ENCODE results near the gene TNC. TPM values are rescaled to one million over a fixed set of nuclear protein-coding genes. Genes with fewer than 3 reads are reported as not detected.

TNC gene
- total RNA-seq, 1 experiment from 2014 or later = 11.4 TPM

DNA sequence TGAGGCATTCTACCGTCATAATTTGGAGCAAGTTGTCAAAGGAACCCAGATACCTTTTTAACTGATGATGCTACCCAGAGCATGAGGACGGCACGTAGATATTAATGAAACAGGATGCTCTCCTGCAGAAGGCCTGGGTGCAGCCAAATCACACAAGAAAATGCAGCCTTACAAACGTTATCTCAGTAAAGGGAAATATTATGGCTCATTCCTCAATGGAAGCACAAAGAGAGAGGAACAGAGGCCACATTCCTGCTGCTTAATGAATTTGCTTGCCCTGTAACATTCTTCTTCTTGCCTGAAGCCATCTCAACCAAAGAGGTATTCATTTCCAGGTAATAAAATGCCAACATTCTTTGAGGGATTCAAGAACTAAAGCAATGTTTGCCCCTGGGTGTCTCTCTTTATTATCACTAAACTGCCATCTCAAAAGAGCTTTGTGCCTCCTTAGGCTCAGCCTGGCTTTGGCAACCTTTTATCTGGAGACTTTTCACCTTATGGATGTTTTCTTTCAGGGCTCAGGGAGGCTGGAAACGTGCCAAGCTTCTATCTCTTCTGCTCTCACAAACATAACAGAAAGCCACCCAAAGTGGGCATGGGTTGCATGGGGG is 92.9 kb downstream of the TNC start:
- Mint-ChIP-seq H3K9me3 (ENCODE audit: unreplicated experiment) (no peaks in the 10 kb centered on the region), H3K27ac (ENCODE audit: unreplicated experiment) (peak overlapping the region; percentile 62), H3K4me3 (ENCODE audit: unreplicated experiment) (no peak overlapping the region), H3K36me3 (ENCODE audit: insufficient read depth, unreplicated experiment) (peaks cover 18% of the 10 kb centered on the region), H3K4me1 (ENCODE audit: low read depth, unreplicated experiment) (peaks cover 44% of the 10 kb centered on the region), H3K27me3 (ENCODE audit: insufficient read depth, unreplicated experiment) (no peaks in the 10 kb centered on the region)
- ChIA-PET POLR2A (no interaction called here), CTCF (interaction anchor here (0.5 kb wide), 1 partner anchor 942 kb away, joined by 3 read pairs; no protein-coding TSS in a partner anchor)
- DNase-seq = peak; percentile 52 to 68
- no peak for TF ChIP-seq CTCF (IDR thresholded peaks at IDR 0.05; ENCODE audit: insufficient read depth in 1 of 2, low read depth in 1 of 2, low read length in 1 of 2, severe bottlenecking in 1 of 2, unreplicated experiment in 1 of 2)
- no peaks in the 10 kb centered on the region for H3K27me3 ChIP-seq (replicated peaks; ENCODE audit: control insufficient read depth, insufficient read depth, low read length)
- no peak overlapping the region for H3K4me3 ChIP-seq (ENCODE audit: low read depth, low read length)
- H3K36me3 ChIP-seq (ENCODE audit: control insufficient read depth, insufficient read depth, low read length) = no peaks in the 10 kb centered on the region
- no peaks in the 10 kb centered on the region for H3K9me3 ChIP-seq
- no TSS peak for BruUV-seq (replicated peaks)
- peaks cover 58% of the 10 kb centered on the region for H3K4me1 ChIP-seq
- intact Hi-C loops (cut with micrococcal nuclease; ENCODE audit: unreplicated experiment) = loop anchor here (1.0 to 5.0 kb wide), 2 partner anchors 82 to 117 kb away; no protein-coding TSS in a partner anchor

GRCh38 chr9:115022760-115023434 is 95.1 kb downstream of the TNC start:
- TF ChIP-seq CTCF (IDR thresholded peaks at IDR 0.05; ENCODE audit: insufficient read depth in 1 of 2, low read depth in 1 of 2, low read length in 1 of 2, severe bottlenecking in 1 of 2, unreplicated experiment in 1 of 2) = no peak
- ChIA-PET CTCF (no interaction called here), POLR2A (no interaction called here)
- DNase-seq = no peak
- BruUV-seq (replicated peaks) = no TSS peak
- Mint-ChIP-seq H3K27me3 (ENCODE audit: insufficient read depth, unreplicated experiment) (no peaks in the 10 kb centered on the region), H3K27ac (ENCODE audit: unreplicated experiment) (peak overlapping the region; percentile 59), H3K36me3 (ENCODE audit: insufficient read depth, unreplicated experiment) (peaks cover 18% of the 10 kb centered on the region), H3K4me1 (ENCODE audit: low read depth, unreplicated experiment) (peaks cover 36% of the 10 kb centered on the region), H3K4me3 (ENCODE audit: unreplicated experiment) (no peak overlapping the region), H3K9me3 (ENCODE audit: unreplicated experiment) (no peaks in the 10 kb centered on the region)
- Histone ChIP-seq H3K4me1 (peaks cover 57% of the 10 kb centered on the region), H3K36me3 (ENCODE audit: control insufficient read depth, insufficient read depth, low read length) (no peaks in the 10 kb centered on the region), H3K9me3 (no peaks in the 10 kb centered on the region), H3K27me3 (replicated peaks; ENCODE audit: control insufficient read depth, insufficient read depth, low read length) (no peaks in the 10 kb centered on the region), H3K4me3 (ENCODE audit: low read depth, low read length) (no peak overlapping the region)
- intact Hi-C loops (cut with micrococcal nuclease; ENCODE audit: unreplicated experiment) = no loop called here

- intact Hi-C loops (cut with micrococcal nuclease; ENCODE audit: unreplicated experiment) = no loop called here
- peak; percentile 46 to 51 for DNase-seq
- H3K36me3 ChIP-seq (ENCODE audit: control insufficient read depth, insufficient read depth, low read length) = no peaks in the 10 kb centered on the region
- H3K27me3 Mint-ChIP-seq (ENCODE audit: insufficient read depth, unreplicated experiment) = no peaks in the 10 kb centered on the region
- TF ChIP-seq CTCF (IDR thresholded peaks at IDR 0.05; ENCODE audit: insufficient read depth in 1 of 2, low read depth in 1 of 2, low read length in 1 of 2, severe bottlenecking in 1 of 2, unreplicated experiment in 1 of 2) = no peak
- H3K27me3 ChIP-seq (replicated peaks; ENCODE audit: control insufficient read depth, insufficient read depth, low read length) = no peaks in the 10 kb centered on the region
- no peak overlapping the region for H3K4me3 Mint-ChIP-seq (ENCODE audit: unreplicated experiment)
- CTCF ChIA-PET = interaction anchor here (1.1 kb wide), 1 partner anchor 108 kb away, joined by 3 read pairs; no protein-coding TSS in a partner anchor
- H3K9me3 ChIP-seq = no peaks in the 10 kb centered on the region
- H3K36me3 Mint-ChIP-seq (ENCODE audit: insufficient read depth, unreplicated experiment) = peaks cover 9% of the 10 kb centered on the region
- POLR2A ChIA-PET = no interaction called here
- peaks cover 34% of the 10 kb centered on the region for H3K4me1 Mint-ChIP-seq (ENCODE audit: low read depth, unreplicated experiment)
- no TSS peak for BruUV-seq (replicated peaks)
- no peaks in the 10 kb centered on the region for H3K9me3 Mint-ChIP-seq (ENCODE audit: unreplicated experiment)
- peaks cover 27% of the 10 kb centered on the region for H3K4me1 ChIP-seq
- no peak overlapping the region for H3K4me3 ChIP-seq (ENCODE audit: low read depth, low read length)
- H3K27ac Mint-ChIP-seq (ENCODE audit: unreplicated experiment) = peak overlapping the region; percentile 80
Measured at GRCh38 chr9:115018547-115019435, 99.2 kb downstream of the TNC start.
